ENCODE data around the gene CUX1.

Gene CUX1

GRCh38 chr7:101861218-101861775, 43.9 kb downstream of the CUX1 start:
- no peak for TF ChIP-seq REST (IDR thresholded peaks at IDR 0.05; ENCODE audit: low read depth)
- TF ChIP-seq NFIC (IDR thresholded peaks at IDR 0.05): no peak
- TF ChIP-seq TCF12 (IDR thresholded peaks at IDR 0.05; ENCODE audit: low read depth): no peak
- no peak for TF ChIP-seq YY1 (IDR thresholded peaks at IDR 0.05; ENCODE audit: low read depth)
- no peak for TF ChIP-seq RAD21 (IDR thresholded peaks at IDR 0.05; ENCODE audit: low read depth)

DNA sequence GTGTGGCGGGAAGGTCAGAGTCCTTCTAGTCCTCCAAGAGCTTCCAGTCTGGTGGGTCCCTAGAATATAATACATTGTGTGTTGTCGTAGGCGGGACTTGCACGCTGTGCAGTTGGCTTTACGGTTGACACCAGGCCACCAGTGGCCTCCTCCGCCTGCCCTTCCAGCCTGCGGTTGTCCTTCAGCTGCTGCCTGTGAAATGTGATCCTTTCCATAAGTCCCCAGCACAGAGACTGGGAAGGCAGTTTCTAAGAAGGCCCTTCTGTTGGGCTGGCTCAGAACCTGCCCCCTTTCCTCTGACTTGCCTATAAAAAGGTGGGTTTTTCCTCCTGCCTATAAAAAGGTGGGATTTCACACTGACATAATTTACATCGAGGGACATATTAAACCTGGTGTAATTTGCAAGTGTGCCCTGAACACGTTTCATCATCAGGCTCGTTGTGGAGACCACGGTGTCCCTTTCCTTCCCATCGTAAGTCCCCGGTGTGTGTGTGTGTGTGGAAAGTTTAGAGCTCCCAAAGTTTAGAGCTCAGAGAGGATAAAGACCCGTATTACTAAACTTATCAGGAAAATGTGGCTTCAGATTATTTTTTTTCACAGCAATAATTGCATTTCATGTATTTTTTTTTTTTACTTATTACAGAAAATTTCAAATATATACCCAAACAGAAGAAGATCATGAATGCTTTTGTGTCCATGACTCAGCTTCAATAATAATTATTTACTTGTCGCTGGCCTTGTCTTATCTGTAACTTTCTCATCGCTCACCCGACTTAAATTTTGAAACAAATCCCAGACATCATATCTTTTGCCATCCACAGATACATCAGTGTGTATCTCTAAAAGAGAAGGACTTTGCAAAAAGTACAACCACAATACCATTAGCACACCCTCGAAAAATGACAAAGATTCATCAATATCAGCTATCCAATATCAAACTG, 45.1 kb downstream of the CUX1 start:
- no peak for TF ChIP-seq TEAD4 (IDR thresholded peaks at IDR 0.05)

DNA sequence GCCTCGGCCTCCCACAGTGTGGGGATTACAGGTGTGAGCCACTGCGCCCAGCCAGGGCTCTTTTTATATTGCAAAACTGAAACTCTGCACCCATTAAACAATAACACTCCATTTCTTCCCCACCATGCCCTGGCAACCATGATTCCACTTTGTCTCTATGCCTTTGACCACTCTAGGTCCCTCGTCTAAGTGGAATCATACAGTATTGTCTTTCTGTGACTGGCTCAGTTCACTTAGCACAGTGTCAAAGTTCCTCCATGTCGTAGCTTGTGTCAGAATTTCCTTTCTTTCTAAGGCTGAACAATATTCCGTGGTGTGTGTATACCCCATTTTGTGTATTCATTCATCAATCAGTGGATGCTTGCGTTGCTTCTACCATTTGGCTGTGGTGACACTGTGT, 46.2 kb downstream of the CUX1 start:
- no peak for TF ChIP-seq TAF1 (IDR thresholded peaks at IDR 0.05; ENCODE audit: low read depth)
- no peak for TF ChIP-seq USF1 (IDR thresholded peaks at IDR 0.05)
- TF ChIP-seq TCF12 (IDR thresholded peaks at IDR 0.05; ENCODE audit: low read depth): no peak
- no peak for TF ChIP-seq CREB1 (IDR thresholded peaks at IDR 0.05; ENCODE audit: low read depth)
- TF ChIP-seq TEAD4 (IDR thresholded peaks at IDR 0.05): no peak
- no peak for TF ChIP-seq FOXM1 (IDR thresholded peaks at IDR 0.05; ENCODE audit: borderline replicate concordance, low read depth)
- TF ChIP-seq REST (IDR thresholded peaks at IDR 0.05; ENCODE audit: low read depth): no peak
- TF ChIP-seq, protein P1, sequence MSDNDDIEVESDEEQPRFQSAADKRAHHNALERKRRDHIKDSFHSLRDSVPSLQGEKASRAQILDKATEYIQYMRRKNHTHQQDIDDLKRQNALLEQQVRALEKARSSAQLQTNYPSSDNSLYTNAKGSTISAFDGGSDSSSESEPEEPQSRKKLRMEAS (IDR thresholded peaks at IDR 0.05): no peak
- no peak for TF ChIP-seq YY1 (IDR thresholded peaks at IDR 0.05; ENCODE audit: low read depth)
- no peak for TF ChIP-seq ZBTB7A (IDR thresholded peaks at IDR 0.05; ENCODE audit: low read depth)
- no peak for TF ChIP-seq NFIC (IDR thresholded peaks at IDR 0.05)
- TF ChIP-seq CEBPB (IDR thresholded peaks at IDR 0.05): no peak

GRCh38 chr7:101864039-101864438, 46.6 kb downstream of the CUX1 start:
- TF ChIP-seq CEBPB (IDR thresholded peaks at IDR 0.05): no peak

GRCh38 chr7:101865031-101865430, 47.6 kb downstream of the CUX1 start:
- TF ChIP-seq, protein P1 (IDR thresholded peaks at IDR 0.05): no peak
- TF ChIP-seq RAD21 (IDR thresholded peaks at IDR 0.05; ENCODE audit: low read depth): no peak
- TF ChIP-seq EGR1 (IDR thresholded peaks at IDR 0.05): no peak
- TF ChIP-seq EP300 (IDR thresholded peaks at IDR 0.05; ENCODE audit: borderline replicate concordance): no peak
- no peak for TF ChIP-seq NFIC (IDR thresholded peaks at IDR 0.05)

- no peak for TF ChIP-seq CREB1 (IDR thresholded peaks at IDR 0.05; ENCODE audit: low read depth)
- no peak for TF ChIP-seq ZBTB7A (IDR thresholded peaks at IDR 0.05; ENCODE audit: low read depth)
- TF ChIP-seq CEBPB (IDR thresholded peaks at IDR 0.05): no peak
- TF ChIP-seq FOXM1 (IDR thresholded peaks at IDR 0.05; ENCODE audit: borderline replicate concordance, low read depth): no peak
- no peak for TF ChIP-seq RAD21 (IDR thresholded peaks at IDR 0.05; ENCODE audit: low read depth)
- TF ChIP-seq USF1 (IDR thresholded peaks at IDR 0.05): no peak
- TF ChIP-seq TEAD4 (IDR thresholded peaks at IDR 0.05): no peak
- no peak for TF ChIP-seq TAF1 (IDR thresholded peaks at IDR 0.05; ENCODE audit: low read depth)
- TF ChIP-seq EGR1 (IDR thresholded peaks at IDR 0.05): no peak
- no peak for TF ChIP-seq EP300 (IDR thresholded peaks at IDR 0.05; ENCODE audit: borderline replicate concordance)
These were observed 48.0 kb downstream of the CUX1 start for GRCh38 chr7:101865455-101865854.
